Subcutaneous preadipocyte (primary cell): Measurements from ENCODE around the gene PCDHB13. TPM values are rescaled to one million over a fixed set of nuclear protein-coding genes. Genes with fewer than 3 reads are reported as not detected.

ENCODE experiments used
- total RNA-seq: library from RNA; depleted of rRNA; stranded (reverse); fragments of >200 nt; gene quantifications from 2 replicates; pipeline ENCODE4 v1.2.3, GENCODE V29; 2012

PCDHB13 gene
- under 0.01 TPM in 2 replicates for total RNA-seq

DNA sequence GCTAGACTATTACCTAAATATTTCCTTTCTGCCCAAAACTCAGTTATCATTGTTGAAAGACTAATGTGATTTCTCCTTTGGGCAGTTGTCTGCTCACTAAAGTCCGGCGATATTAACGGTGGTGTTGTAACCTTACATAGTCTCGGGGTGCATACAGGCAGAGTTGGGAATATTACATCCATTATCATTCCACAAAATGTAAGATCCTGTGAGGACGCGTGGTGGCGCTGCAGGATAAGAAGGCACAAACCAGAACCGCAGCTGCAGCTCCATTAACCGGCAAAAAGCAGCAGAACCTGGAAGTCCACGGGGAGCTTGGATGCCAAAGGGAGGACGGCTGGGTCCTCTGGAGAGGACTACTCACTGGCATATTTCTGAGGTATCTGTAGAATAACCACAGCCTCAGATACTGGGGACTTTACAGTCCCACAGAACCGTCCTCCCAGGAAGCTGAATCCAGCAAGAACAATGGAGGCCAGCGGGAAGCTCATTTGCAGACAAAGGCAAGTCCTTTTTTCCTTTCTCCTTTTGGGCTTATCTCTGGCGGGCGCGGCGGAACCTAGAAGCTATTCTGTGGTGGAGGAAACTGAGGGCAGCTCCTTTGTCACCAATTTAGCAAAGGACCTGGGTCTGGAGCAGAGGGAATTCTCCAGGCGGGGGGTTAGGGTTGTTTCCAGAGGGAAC is at the start of gene PCDHB13:
Gene PCDHB13 (plus strand): TSS at position 264 of the 684 bp plus-strand sequence. CDS start 205 bp downstream, at position 469.

DNA sequence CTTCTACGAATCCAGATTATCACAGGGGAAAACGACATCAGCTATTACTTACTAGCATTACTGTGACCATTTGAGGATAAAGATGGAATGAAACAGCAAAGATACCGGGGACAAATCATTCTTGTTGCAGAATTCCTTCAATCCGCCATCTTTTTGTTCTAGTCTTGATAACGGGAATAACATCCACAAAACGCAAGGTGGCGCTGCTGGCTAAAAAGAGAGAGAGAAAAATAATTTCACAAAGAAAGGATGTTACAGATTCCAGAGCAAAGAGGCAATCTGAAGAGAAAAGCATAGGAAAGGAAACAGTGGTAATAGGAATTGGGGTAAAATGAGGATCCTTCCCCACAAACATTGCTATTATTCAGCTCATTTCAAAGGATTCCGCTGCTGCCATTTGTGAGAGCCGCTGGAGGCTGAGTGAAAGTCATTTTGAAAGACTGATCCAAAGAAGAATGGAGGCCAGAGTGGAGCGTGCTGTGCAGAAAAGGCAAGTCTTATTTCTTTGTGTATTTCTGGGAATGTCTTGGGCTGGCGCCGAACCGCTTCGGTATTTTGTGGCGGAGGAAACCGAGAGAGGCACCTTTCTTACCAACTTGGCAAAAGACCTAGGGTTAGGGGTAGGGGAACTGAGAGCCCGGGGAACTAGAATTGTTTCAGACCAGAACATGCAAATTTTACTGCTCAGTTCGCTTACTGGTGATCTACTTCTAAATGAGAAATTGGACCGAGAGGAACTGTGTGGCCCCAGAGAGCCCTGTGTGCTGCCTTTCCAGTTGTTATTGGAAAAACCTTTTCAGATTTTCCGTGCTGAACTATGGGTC is 41.1 kb upstream of the PCDHB13 start, which contains the start of gene PCDHB7:
Gene PCDHB7 (plus strand): TSS at position 264 of the 824 bp plus-strand sequence. CDS start 192 bp downstream, at position 456.

DNA sequence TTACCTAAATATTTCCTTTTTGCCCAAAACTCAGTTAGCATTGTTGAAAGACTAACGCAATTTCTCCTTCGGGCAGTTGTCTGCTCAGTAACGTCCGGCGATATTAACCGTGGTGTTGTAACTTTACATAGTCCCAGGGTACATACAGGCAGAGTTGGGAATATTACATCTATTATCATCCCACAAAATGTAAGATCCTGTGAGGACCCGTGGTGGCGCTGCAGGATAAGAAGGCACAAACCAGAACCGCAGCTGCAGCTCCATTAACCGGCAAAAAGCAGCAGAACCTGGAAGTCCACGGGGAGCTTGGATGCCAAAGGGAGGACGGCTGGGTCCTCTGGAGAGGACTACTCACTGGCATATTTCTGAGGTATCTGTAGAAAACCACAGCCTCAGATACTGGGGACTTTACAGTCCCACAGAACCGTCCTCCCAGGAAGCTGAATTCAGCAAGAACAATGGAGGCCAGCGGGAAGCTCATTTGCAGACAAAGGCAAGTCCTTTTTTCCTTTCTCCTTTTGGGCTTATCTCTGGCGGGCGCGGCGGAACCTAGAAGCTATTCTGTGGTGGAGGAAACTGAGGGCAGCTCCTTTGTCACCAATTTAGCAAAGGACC is 36.0 kb upstream of the PCDHB13 start, which contains the start of gene PCDHB8:
Gene PCDHB8 (plus strand): TSS at position 214 of the 615 bp plus-strand sequence. CDS start 245 bp downstream, at position 459.

DNA sequence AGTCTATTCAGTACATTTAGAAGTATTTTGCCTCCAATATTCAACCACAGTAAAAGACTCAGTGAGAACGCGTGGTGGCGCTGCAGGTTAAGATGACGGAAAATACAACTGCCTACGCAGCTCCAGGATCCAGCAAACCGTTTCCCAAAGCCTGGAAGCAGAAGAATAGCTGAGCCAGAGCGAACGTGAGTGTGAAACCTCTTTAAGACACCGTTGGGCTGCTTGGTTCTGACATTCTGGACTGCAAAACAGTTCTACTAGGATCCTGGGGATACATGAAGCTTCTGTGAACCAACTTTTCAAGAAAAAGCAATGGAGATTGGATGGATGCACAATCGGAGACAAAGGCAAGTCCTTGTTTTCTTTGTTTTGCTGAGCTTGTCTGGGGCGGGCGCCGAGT is 31.5 kb upstream of the PCDHB13 start, which contains the start of gene PCDHB16:
Gene PCDHB16 (plus strand): TSS at position 140 of the 400 bp plus-strand sequence. CDS start 173 bp downstream, at position 313.

GRCh38 chr5:141186897-141187512 is 26.7 kb upstream of the PCDHB13 start, which contains the start of gene PCDHB9:
PCDHB9 (plus strand) TSS chr5:141187161; CDS start chr5:141187319, 158 bp downstream.

DNA sequence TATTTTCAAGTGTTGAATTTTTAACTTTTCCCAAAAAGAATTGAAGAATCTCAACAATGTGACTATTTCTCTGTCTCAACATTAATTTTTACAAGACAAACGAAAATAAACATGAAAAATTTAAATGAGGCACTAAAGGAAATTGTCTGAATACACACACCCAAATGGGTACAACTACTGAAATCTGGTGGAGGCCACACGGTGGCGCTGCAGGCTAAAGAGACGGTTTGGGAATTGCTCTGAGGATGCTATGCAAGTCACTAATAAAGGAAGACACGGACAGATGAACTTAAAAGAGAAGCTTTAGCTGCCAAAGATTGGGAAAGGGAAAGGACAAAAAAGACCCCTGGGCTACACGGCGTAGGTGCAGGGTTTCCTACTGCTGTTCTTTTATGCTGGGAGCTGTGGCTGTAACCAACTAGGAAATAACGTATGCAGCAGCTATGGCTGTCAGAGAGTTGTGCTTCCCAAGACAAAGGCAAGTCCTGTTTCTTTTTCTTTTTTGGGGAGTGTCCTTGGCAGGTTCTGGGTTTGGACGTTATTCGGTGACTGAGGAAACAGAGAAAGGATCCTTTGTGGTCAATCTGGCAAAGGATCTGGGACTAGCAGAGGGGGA is 21.5 kb upstream of the PCDHB13 start, which contains the start of gene PCDHB10:
Gene PCDHB10 (plus strand): TSS at position 244 of the 616 bp plus-strand sequence. CDS start 200 bp downstream, at position 444.

GRCh38 chr5:141199359-141200235 is 14.1 kb upstream of the PCDHB13 start, which contains the start of gene PCDHB11:
PCDHB11 (plus strand) TSS chr5:141199627; CDS start chr5:141199775, 148 bp downstream.

DNA sequence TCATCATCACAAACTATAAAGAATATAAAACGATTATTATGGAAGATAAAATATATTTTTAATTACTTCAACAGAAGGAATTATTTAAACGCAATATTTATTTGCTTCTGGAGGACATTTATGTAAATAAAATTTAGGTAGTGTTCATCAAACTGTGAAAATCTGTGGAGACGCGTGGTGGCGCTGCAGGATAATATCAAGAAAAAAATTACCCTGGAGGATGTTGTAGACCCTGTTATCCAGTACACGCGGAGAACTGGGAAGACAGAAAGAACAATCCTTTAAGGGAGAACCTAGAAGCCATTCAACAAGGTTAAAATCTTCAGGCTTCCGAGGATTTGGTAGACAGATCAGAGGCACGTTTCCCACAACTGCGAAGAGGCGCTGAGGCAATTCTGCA is 5.2 kb upstream of the PCDHB13 start, which contains the start of gene PCDHB12:
Gene PCDHB12 (plus strand): TSS at position 242 of the 400 bp plus-strand sequence. CDS start 189 bp downstream, outside the sequence.

GRCh38 chr5:141223112-141223783 is 9.5 kb downstream of the PCDHB13 start, which contains the start of gene PCDHB14:
PCDHB14 (plus strand) TSS chr5:141223343; CDS start chr5:141223506, 163 bp downstream.

DNA sequence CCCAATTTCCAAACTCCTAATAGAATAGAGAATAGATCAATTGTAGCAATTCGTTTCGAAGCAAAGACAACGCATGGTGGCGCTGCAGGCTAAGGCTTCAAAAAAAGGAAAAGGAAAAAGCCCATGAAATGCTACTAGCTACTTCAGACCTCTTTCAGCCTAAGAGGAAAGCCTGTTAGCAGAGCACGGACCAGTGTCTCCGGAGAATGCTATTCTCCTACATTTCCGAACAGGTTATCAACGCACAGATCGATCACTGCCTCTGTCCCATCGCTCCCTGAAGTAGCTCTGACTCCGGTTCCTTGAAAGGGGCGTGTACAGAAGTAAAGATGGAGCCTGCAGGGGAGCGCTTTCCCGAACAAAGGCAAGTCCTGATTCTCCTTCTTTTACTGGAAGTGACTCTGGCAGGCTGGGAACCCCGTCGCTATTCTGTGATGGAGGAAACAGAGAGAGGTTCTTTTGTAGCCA is 31.6 kb downstream of the PCDHB13 start, which contains the start of gene PCDHB15:
Gene PCDHB15 (plus strand): TSS at position 146 of the 468 bp plus-strand sequence. CDS start 184 bp downstream, at position 330.

Other genes starting within 250 kb of the PCDHB13 start
- gene PCDHAC2, start 247.4 kb upstream of the PCDHB13 start, total RNA-seq: under 0.01 and 0.37 TPM in 2 replicates
- not detected in 2 replicates for gene PCDHB1, start 162.5 kb upstream of the PCDHB13 start, total RNA-seq
- 0.59 and 1.5 TPM in 2 replicates for gene PCDHB2, start 119.3 kb upstream of the PCDHB13 start, total RNA-seq
- gene PCDHB3, start 113.4 kb upstream of the PCDHB13 start, total RNA-seq: 0.20 and 0.73 TPM in 2 replicates
- 0.37 TPM in 1 of 2 replicates, not detected in the other for gene PCDHB4, start 92.1 kb upstream of the PCDHB13 start, total RNA-seq
- gene PCDHB5, start 78.7 kb upstream of the PCDHB13 start, total RNA-seq: under 0.01 and 0.20 TPM in 2 replicates
- gene PCDHB6, start 63.9 kb upstream of the PCDHB13 start, total RNA-seq: under 0.01 TPM in 2 replicates
- 0.37 TPM in 1 of 2 replicates, not detected in the other for gene PCDHB7, start 41.3 kb upstream of the PCDHB13 start, total RNA-seq
- gene PCDHB8, start 36.1 kb upstream of the PCDHB13 start, total RNA-seq: under 0.01 TPM in 2 replicates
- 0.20 and 0.37 TPM in 2 replicates for gene PCDHB16, start 31.5 kb upstream of the PCDHB13 start, total RNA-seq
- under 0.01 TPM in 2 replicates for gene PCDHB9, start 26.8 kb upstream of the PCDHB13 start, total RNA-seq
- under 0.01 TPM in 2 replicates for gene PCDHB10, start 21.6 kb upstream of the PCDHB13 start, total RNA-seq
- gene PCDHB11, start 14.3 kb upstream of the PCDHB13 start, total RNA-seq: 0.37 TPM in 1 of 2 replicates, not detected in the other
- not detected in 2 replicates for gene PCDHB12, start 5.2 kb upstream of the PCDHB13 start, total RNA-seq
- gene PCDHB14, start 9.4 kb downstream of the PCDHB13 start, total RNA-seq: under 0.01 and 0.20 TPM in 2 replicates
- gene PCDHB15, start 31.5 kb downstream of the PCDHB13 start, total RNA-seq: under 0.01 TPM in 1 of 2 replicates, not detected in the other
- gene SLC25A2, start 90.1 kb downstream of the PCDHB13 start, total RNA-seq: 0.37 and 0.39 TPM in 2 replicates
- gene TAF7, start 106.9 kb downstream of the PCDHB13 start, total RNA-seq: 33.1 and 40.5 TPM in 2 replicates
- 0.37 and 0.59 TPM in 2 replicates for gene PCDHGA1, start 116.6 kb downstream of the PCDHB13 start, total RNA-seq
- 1.4 and 1.5 TPM in 2 replicates for gene PCDHGA2, start 124.8 kb downstream of the PCDHB13 start, total RNA-seq
- 0.73 and 1.2 TPM in 2 replicates for gene PCDHGA3, start 129.9 kb downstream of the PCDHB13 start, total RNA-seq
- gene PCDHGB1, start 136.2 kb downstream of the PCDHB13 start, total RNA-seq: 0.73 and 1.2 TPM in 2 replicates
- gene PCDHGA4, start 141.1 kb downstream of the PCDHB13 start, total RNA-seq: 1.5 and 3.5 TPM in 2 replicates
- gene PCDHGB2, start 146.1 kb downstream of the PCDHB13 start, total RNA-seq: 1.1 and 2.0 TPM in 2 replicates
- 0.73 and 1.2 TPM in 2 replicates for gene PCDHGA5, start 150.2 kb downstream of the PCDHB13 start, total RNA-seq
- 2.2 and 2.9 TPM in 2 replicates for gene PCDHGB3, start 156.3 kb downstream of the PCDHB13 start, total RNA-seq
- gene PCDHGA6, start 160.0 kb downstream of the PCDHB13 start, total RNA-seq: 2.2 and 2.9 TPM in 2 replicates
- 1.8 and 2.5 TPM in 2 replicates for gene PCDHGA7, start 168.8 kb downstream of the PCDHB13 start, total RNA-seq
- gene PCDHGB4, start 173.8 kb downstream of the PCDHB13 start, total RNA-seq: 5.9 and 8.8 TPM in 2 replicates
- 1.5 and 1.8 TPM in 2 replicates for gene PCDHGA8, start 178.7 kb downstream of the PCDHB13 start, total RNA-seq
- gene PCDHGB5, start 184.0 kb downstream of the PCDHB13 start, total RNA-seq: 8.8 and 12.1 TPM in 2 replicates
- 2.9 and 4.3 TPM in 2 replicates for gene PCDHGA9, start 188.9 kb downstream of the PCDHB13 start, total RNA-seq
- gene PCDHGB6, start 194.1 kb downstream of the PCDHB13 start, total RNA-seq: 2.5 and 2.6 TPM in 2 replicates
- gene PCDHGA10, start 199.1 kb downstream of the PCDHB13 start, total RNA-seq: 6.8 and 7.7 TPM in 2 replicates
- 5.9 and 6.6 TPM in 2 replicates for gene PCDHGB7, start 203.8 kb downstream of the PCDHB13 start, total RNA-seq
- gene PCDHGA11, start 207.1 kb downstream of the PCDHB13 start, total RNA-seq: 11.8 and 13.9 TPM in 2 replicates
- 19.2 and 22.4 TPM in 2 replicates for gene PCDHGA12, start 216.6 kb downstream of the PCDHB13 start, total RNA-seq